Astrocyte (in vitro differentiated cells and primary cell): Measurements from ENCODE around the gene ISL2.

Experiments
- CTCF ChIP-seq: IDR thresholded peaks from 2 replicates; pipeline ENCODE4 v1.5.1; 2011; ENCODE audit warnings: low read depth, mild to moderate bottlenecking, inconsistent platforms, low read length, moderate library complexity; ENCODE audit not compliant: insufficient read depth
- EZH2 ChIP-seq: IDR thresholded peaks from 2 replicates; pipeline ENCODE4 v1.6.1; 2012; ENCODE audit warnings: mild to moderate bottlenecking, low read length, inconsistent platforms; ENCODE audit not compliant: insufficient read depth

DNA sequence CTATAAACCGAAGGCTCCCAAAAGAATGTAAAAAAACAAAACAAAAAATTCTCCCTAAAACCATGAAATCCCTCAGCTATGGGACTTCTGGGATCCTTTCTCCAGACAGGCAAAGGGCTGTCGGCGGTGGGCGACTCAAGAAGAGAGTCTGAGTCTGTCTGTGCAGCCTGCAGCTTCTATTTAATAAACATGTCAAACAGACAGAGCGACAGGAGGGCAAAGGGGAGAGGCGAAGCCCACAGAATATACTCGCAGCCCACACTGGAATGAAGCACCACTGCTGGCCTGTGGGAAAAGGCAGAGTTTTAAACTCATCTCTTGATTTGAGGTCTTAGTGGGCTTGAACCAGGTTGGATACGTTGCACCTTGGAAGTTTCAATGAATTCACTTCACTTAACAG, 40.2 kb downstream of the ISL2 start:
- no peak for TF ChIP-seq CTCF
- TF ChIP-seq EZH2, result no peak
